ENCODE measurements around the gene CTNNA1. TPM values are rescaled to one million over a fixed set of nuclear protein-coding genes. Genes with fewer than 3 reads are reported as not detected.
"Not testable (repeated sequence)": the region's sequence is repeated elsewhere in the genome, so short reads cannot be mapped to it uniquely, and the experiment has no call there.

CTNNA1 gene
- polyA plus RNA-seq, 1 donor (not counting 4 experiments of a cell fraction or from before 2014, with no cell fraction given) = 119 TPM

- Histone ChIP-seq H3K4me3 (ENCODE audit: control insufficient read depth in 2 of 3, extremely low read depth in 1 of 3, insufficient read depth in 2 of 3, low read depth in 1 of 3, low read length in 3 of 3) (no peak overlapping the region), H3K9ac (ENCODE audit: control insufficient read depth, extremely low read depth, insufficient read depth, low read length) (no peak overlapping the region), H3K4me1 (ENCODE audit: control insufficient read depth, extremely low read depth, insufficient read depth, low read length) (no peaks in the 10 kb centered on the region), H3K9me3 (ENCODE audit: control insufficient read depth, low read depth, low read length) (no peaks in the 10 kb centered on the region), H3K9me1 (ENCODE audit: control insufficient read depth, extremely low read depth, insufficient read depth, low read length) (no peaks in the 10 kb centered on the region), H3K27me3 (ENCODE audit: control insufficient read depth, extremely low read depth, insufficient read depth, low read length) (no peaks in the 10 kb centered on the region), H3K36me3 (ENCODE audit: control insufficient read depth in 2 of 2, extremely low read depth in 1 of 2, insufficient read depth in 2 of 2, low read length in 2 of 2) (no peaks in the 10 kb centered on the region), H3K4me2 (ENCODE audit: control insufficient read depth, extremely low read depth, insufficient read depth, low read depth, low read length) (no peak overlapping the region), H2AFZ (ENCODE audit: control insufficient read depth, low read length) (no peak overlapping the region), H4K20me1 (ENCODE audit: control insufficient read depth, extremely low read depth, insufficient read depth, low read length) (no peaks in the 10 kb centered on the region), H3K79me2 (ENCODE audit: control insufficient read depth, insufficient read depth, low read length) (no peaks in the 10 kb centered on the region), H3K27ac (ENCODE audit: control insufficient read depth, insufficient read depth, low read length) (no peak overlapping the region)
- TF ChIP-seq EZH2 (IDR thresholded peaks at IDR 0.05; ENCODE audit: low read length) = no peak
- FAIRE-seq (no peak), DNase-seq (ENCODE audit: low read depth, low spot score) (no peak)
- dilution Hi-C loops (cut with MboI; ENCODE audit: extremely low pct_ligation_motif_present, low sequenced_read_pairs) = no loop called here
These were observed 40.0 kb upstream of the CTNNA1 start for GRCh38 chr5:138713247-138713646.

DNA sequence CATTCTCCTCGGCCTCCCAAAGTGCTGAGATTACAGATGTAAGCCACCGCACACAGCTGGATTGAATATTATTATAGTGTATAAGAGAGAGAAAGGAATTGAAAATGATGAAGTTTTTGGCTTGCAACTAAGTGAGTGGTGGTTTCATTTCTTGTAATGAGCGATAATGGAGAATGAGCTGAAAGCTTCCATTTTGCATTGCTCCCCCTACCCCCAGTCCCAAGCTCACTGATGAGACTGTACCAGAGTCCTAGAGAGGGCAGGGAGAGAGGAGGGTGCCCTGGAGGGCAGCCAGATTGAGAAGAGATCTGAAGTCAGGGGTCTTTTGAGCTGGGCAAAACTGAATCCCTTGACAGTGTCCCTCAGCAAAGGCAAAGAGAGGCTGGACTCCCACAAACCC, 38.5 kb upstream of the CTNNA1 start:
- H3K9me3 ChIP-seq (ENCODE audit: control insufficient read depth, low read depth, low read length) = no peaks in the 10 kb centered on the region
- H3K4me3 ChIP-seq (ENCODE audit: control insufficient read depth in 2 of 3, extremely low read depth in 1 of 3, insufficient read depth in 2 of 3, low read depth in 1 of 3, low read length in 3 of 3) = no peak overlapping the region
- dilution Hi-C loops (cut with MboI; ENCODE audit: extremely low pct_ligation_motif_present, low sequenced_read_pairs) = no loop called here
- H3K79me2 ChIP-seq (ENCODE audit: control insufficient read depth, insufficient read depth, low read length) = no peaks in the 10 kb centered on the region
- H3K27me3 ChIP-seq (ENCODE audit: control insufficient read depth, extremely low read depth, insufficient read depth, low read length) = no peaks in the 10 kb centered on the region
- H3K4me2 ChIP-seq (ENCODE audit: control insufficient read depth, extremely low read depth, insufficient read depth, low read depth, low read length) = no peak overlapping the region
- FAIRE-seq (no peak), DNase-seq (ENCODE audit: low read depth, low spot score) (no peak)
- no peaks in the 10 kb centered on the region for H3K36me3 ChIP-seq (ENCODE audit: control insufficient read depth in 2 of 2, extremely low read depth in 1 of 2, insufficient read depth in 2 of 2, low read length in 2 of 2)
- H3K9ac ChIP-seq (ENCODE audit: control insufficient read depth, extremely low read depth, insufficient read depth, low read length) = no peak overlapping the region
- no peaks in the 10 kb centered on the region for H3K9me1 ChIP-seq (ENCODE audit: control insufficient read depth, extremely low read depth, insufficient read depth, low read length)
- H3K4me1 ChIP-seq (ENCODE audit: control insufficient read depth, extremely low read depth, insufficient read depth, low read length) = no peaks in the 10 kb centered on the region
- no peak for TF ChIP-seq EZH2 (IDR thresholded peaks at IDR 0.05; ENCODE audit: low read length)
- TF ChIP-seq, protein P1, sequence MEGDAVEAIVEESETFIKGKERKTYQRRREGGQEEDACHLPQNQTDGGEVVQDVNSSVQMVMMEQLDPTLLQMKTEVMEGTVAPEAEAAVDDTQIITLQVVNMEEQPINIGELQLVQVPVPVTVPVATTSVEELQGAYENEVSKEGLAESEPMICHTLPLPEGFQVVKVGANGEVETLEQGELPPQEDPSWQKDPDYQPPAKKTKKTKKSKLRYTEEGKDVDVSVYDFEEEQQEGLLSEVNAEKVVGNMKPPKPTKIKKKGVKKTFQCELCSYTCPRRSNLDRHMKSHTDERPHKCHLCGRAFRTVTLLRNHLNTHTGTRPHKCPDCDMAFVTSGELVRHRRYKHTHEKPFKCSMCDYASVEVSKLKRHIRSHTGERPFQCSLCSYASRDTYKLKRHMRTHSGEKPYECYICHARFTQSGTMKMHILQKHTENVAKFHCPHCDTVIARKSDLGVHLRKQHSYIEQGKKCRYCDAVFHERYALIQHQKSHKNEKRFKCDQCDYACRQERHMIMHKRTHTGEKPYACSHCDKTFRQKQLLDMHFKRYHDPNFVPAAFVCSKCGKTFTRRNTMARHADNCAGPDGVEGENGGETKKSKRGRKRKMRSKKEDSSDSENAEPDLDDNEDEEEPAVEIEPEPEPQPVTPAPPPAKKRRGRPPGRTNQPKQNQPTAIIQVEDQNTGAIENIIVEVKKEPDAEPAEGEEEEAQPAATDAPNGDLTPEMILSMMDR (optimal IDR thresholded peaks at IDR 0.05 in 1 of 3, IDR thresholded peaks at IDR 0.05 in 1 of 3, conservative IDR thresholded peaks at IDR 0.05 in 1 of 3; ENCODE audit: extremely low read depth in 1 of 3, insufficient read depth in 2 of 3, low read length in 3 of 3) = no peak
- H2AFZ ChIP-seq (ENCODE audit: control insufficient read depth, low read length) = no peak overlapping the region
- no peaks in the 10 kb centered on the region for H4K20me1 ChIP-seq (ENCODE audit: control insufficient read depth, extremely low read depth, insufficient read depth, low read length)
- no peak overlapping the region for H3K27ac ChIP-seq (ENCODE audit: control insufficient read depth, insufficient read depth, low read length)

GRCh38 chr5:138715931-138716432, 37.2 kb upstream of the CTNNA1 start:
- H3K4me1 ChIP-seq (ENCODE audit: control insufficient read depth, extremely low read depth, insufficient read depth, low read length); DNase-seq (ENCODE audit: low read depth, low spot score); H2AFZ ChIP-seq (ENCODE audit: control insufficient read depth, low read length); H3K9me3 ChIP-seq (ENCODE audit: control insufficient read depth, low read depth, low read length); dilution Hi-C loops (cut with MboI; ENCODE audit: extremely low pct_ligation_motif_present, low sequenced_read_pairs); H3K27me3 ChIP-seq (ENCODE audit: control insufficient read depth, extremely low read depth, insufficient read depth, low read length); H4K20me1 ChIP-seq (ENCODE audit: control insufficient read depth, extremely low read depth, insufficient read depth, low read length); H3K9ac ChIP-seq (ENCODE audit: control insufficient read depth, extremely low read depth, insufficient read depth, low read length); H3K9me1 ChIP-seq (ENCODE audit: control insufficient read depth, extremely low read depth, insufficient read depth, low read length); FAIRE-seq; H3K4me2 ChIP-seq (ENCODE audit: control insufficient read depth, extremely low read depth, insufficient read depth, low read depth, low read length); H3K36me3 ChIP-seq (ENCODE audit: control insufficient read depth in 2 of 2, extremely low read depth in 1 of 2, insufficient read depth in 2 of 2, low read length in 2 of 2); H3K4me3 ChIP-seq (ENCODE audit: control insufficient read depth in 2 of 3, extremely low read depth in 1 of 3, insufficient read depth in 2 of 3, low read depth in 1 of 3, low read length in 3 of 3); H3K27ac ChIP-seq (ENCODE audit: control insufficient read depth, insufficient read depth, low read length); H3K79me2 ChIP-seq (ENCODE audit: control insufficient read depth, insufficient read depth, low read length): not testable (repeated sequence)

All from keratinocyte (primary cell).